ENCODE results near the gene CD4. TPM values are rescaled to one million over a fixed set of nuclear protein-coding genes. Genes with fewer than 3 reads are reported as not detected.

Gene CD4
- total and polyA plus RNA-seq, 10 of the 15 experiments (the other 5 are each of a cell fraction or from before 2014, with no cell fraction given): 0.24 to 1.6 (median 0.69) TPM

- TF ChIP-seq POLR2AphosphoS2 (IDR thresholded peaks at IDR 0.05; ENCODE audit: low read depth, low read length) (peak; percentile 80), ZBTB33 (IDR thresholded peaks at IDR 0.05) (no peak), ZBTB11 (CRISPR knock-in tag; IDR thresholded peaks at IDR 0.05) (no peak; the same call in 1 of the 2 replicates), FOXM1 (IDR thresholded peaks at IDR 0.05; ENCODE audit: low read depth, low read length) (no peak), SIN3A (IDR thresholded peaks at IDR 0.05; ENCODE audit: low read depth, low read length) (peak; percentile 83), SRF (IDR thresholded peaks at IDR 0.05; ENCODE audit: low read depth in 2 of 2, low read length in 2 of 2) (0 out of 4 replicates have a peak, but pooled peaks of 1 of the 2 experiments have one; percentile 31), CHD2 (IDR thresholded peaks at IDR 0.05; ENCODE audit: borderline replicate concordance, low read depth, low read length) (peak; percentile 86), KDM1A (IDR thresholded peaks at IDR 0.05; ENCODE audit: borderline replicate concordance) (no peak), HDGF (IDR thresholded peaks at IDR 0.05) (peak; percentile 98), RAD21 (IDR thresholded peaks at IDR 0.05; ENCODE audit: insufficient read depth, low read depth, low read length) (no peak), SMAD5 (IDR thresholded peaks at IDR 0.05; ENCODE audit: low read depth) (peak; percentile 72; the same call in 1 of the 2 replicates)
- TF ChIP-seq, protein P1, sequence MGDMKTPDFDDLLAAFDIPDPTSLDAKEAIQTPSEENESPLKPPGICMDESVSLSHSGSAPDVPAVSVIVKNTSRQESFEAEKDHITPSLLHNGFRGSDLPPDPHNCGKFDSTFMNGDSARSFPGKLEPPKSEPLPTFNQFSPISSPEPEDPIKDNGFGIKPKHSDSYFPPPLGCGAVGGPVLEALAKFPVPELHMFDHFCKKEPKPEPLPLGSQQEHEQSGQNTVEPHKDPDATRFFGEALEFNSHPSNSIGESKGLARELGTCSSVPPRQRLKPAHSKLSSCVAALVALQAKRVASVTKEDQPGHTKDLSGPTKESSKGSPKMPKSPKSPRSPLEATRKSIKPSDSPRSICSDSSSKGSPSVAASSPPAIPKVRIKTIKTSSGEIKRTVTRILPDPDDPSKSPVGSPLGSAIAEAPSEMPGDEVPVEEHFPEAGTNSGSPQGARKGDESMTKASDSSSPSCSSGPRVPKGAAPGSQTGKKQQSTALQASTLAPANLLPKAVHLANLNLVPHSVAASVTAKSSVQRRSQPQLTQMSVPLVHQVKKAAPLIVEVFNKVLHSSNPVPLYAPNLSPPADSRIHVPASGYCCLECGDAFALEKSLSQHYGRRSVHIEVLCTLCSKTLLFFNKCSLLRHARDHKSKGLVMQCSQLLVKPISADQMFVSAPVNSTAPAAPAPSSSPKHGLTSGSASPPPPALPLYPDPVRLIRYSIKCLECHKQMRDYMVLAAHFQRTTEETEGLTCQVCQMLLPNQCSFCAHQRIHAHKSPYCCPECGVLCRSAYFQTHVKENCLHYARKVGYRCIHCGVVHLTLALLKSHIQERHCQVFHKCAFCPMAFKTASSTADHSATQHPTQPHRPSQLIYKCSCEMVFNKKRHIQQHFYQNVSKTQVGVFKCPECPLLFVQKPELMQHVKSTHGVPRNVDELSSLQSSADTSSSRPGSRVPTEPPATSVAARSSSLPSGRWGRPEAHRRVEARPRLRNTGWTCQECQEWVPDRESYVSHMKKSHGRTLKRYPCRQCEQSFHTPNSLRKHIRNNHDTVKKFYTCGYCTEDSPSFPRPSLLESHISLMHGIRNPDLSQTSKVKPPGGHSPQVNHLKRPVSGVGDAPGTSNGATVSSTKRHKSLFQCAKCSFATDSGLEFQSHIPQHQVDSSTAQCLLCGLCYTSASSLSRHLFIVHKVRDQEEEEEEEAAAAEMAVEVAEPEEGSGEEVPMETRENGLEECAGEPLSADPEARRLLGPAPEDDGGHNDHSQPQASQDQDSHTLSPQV (IDR thresholded peaks at IDR 0.05): peak; percentile 87
- TF ChIP-seq, protein P2, sequence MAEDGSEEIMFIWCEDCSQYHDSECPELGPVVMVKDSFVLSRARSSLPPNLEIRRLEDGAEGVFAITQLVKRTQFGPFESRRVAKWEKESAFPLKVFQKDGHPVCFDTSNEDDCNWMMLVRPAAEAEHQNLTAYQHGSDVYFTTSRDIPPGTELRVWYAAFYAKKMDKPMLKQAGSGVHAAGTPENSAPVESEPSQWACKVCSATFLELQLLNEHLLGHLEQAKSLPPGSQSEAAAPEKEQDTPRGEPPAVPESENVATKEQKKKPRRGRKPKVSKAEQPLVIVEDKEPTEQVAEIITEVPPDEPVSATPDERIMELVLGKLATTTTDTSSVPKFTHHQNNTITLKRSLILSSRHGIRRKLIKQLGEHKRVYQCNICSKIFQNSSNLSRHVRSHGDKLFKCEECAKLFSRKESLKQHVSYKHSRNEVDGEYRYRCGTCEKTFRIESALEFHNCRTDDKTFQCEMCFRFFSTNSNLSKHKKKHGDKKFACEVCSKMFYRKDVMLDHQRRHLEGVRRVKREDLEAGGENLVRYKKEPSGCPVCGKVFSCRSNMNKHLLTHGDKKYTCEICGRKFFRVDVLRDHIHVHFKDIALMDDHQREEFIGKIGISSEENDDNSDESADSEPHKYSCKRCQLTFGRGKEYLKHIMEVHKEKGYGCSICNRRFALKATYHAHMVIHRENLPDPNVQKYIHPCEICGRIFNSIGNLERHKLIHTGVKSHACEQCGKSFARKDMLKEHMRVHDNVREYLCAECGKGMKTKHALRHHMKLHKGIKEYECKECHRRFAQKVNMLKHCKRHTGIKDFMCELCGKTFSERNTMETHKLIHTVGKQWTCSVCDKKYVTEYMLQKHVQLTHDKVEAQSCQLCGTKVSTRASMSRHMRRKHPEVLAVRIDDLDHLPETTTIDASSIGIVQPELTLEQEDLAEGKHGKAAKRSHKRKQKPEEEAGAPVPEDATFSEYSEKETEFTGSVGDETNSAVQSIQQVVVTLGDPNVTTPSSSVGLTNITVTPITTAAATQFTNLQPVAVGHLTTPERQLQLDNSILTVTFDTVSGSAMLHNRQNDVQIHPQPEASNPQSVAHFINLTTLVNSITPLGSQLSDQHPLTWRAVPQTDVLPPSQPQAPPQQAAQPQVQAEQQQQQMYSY (CRISPR knock-in tag; IDR thresholded peaks at IDR 0.05): no peak
Observed at GRCh38 chr12:6752921-6753771, 36.2 kb upstream of the CD4 start, which contains the start of gene MLF2 (continued).

Data from GM12878 (cell line).